NCI-H146 (cell line): ENCODE results near the gene SNX30.

Source experiments
- DNase-seq: peaks from one replicate; lab custom pipeline; 2025; lab: John Stamatoyannopoulos, UW

SNX30 gene

GRCh38 chr9:112823257-112823656 is 72.7 kb downstream of the SNX30 start:
- no peak for DNase-seq

- DNase-seq: no peak
These were observed 80.8 kb downstream of the SNX30 start for GRCh38 chr9:112831281-112831851.

GRCh38 chr9:112831969-112832368 is 81.4 kb downstream of the SNX30 start:
- DNase-seq: no peak

- no peak for DNase-seq
These were observed 82.5 kb downstream of the SNX30 start for GRCh38 chr9:112833081-112833480.

- DNase-seq: peak; percentile 5
These were observed 85.8 kb downstream of the SNX30 start for GRCh38 chr9:112836394-112836793.

GRCh38 chr9:112838342-112838741 is 87.8 kb downstream of the SNX30 start:
- DNase-seq: no peak

GRCh38 chr9:112839331-112839730 is 88.8 kb downstream of the SNX30 start:
- no peak for DNase-seq

- DNase-seq: no peak
These were observed 90.7 kb downstream of the SNX30 start for GRCh38 chr9:112841261-112841660.

- DNase-seq: no peak
These were observed 92.0 kb downstream of the SNX30 start for GRCh38 chr9:112842555-112842954.

GRCh38 chr9:112844771-112845542 is 94.4 kb downstream of the SNX30 start:
- DNase-seq: peak; percentile 45

GRCh38 chr9:112846528-112847488 is 96.2 kb downstream of the SNX30 start:
- DNase-seq: no peak

GRCh38 chr9:112848316-112849151 is 98.0 kb downstream of the SNX30 start:
- peak; percentile 1 for DNase-seq

GRCh38 chr9:112849363-112849922 is 98.9 kb downstream of the SNX30 start:
- DNase-seq: no peak

- DNase-seq: no peak
These were observed 100.3 kb downstream of the SNX30 start for GRCh38 chr9:112850840-112851239.

GRCh38 chr9:112852741-112853504 is 102.4 kb downstream of the SNX30 start:
- no peak for DNase-seq

- DNase-seq: no peak
These were observed 103.5 kb downstream of the SNX30 start for GRCh38 chr9:112853882-112854585.

GRCh38 chr9:112854657-112855056 is 104.1 kb downstream of the SNX30 start:
- DNase-seq: no peak

GRCh38 chr9:112856200-112856599 is 105.6 kb downstream of the SNX30 start:
- DNase-seq: no peak

- no peak for DNase-seq
These were observed 106.3 kb downstream of the SNX30 start for GRCh38 chr9:112856843-112857242.

GRCh38 chr9:112858005-112858404 is 107.4 kb downstream of the SNX30 start:
- DNase-seq: no peak
